Measurements from ENCODE around the gene MAP3K4.

MAP3K4 gene

GRCh38 chr6:161080263-161080970, 88.8 kb downstream of the MAP3K4 start:
- DNase-seq (ENCODE audit: low spot score) = no peak

- DNase-seq (ENCODE audit: low spot score) = no peak
These were observed 90.6 kb downstream of the MAP3K4 start for GRCh38 chr6:161082215-161082614.

- DNase-seq (ENCODE audit: low spot score) = no peak
These were observed 93.7 kb downstream of the MAP3K4 start for GRCh38 chr6:161085246-161085645.

- DNase-seq (ENCODE audit: low spot score) = no peak
These were observed 97.2 kb downstream of the MAP3K4 start for GRCh38 chr6:161088676-161089328.

- DNase-seq (ENCODE audit: low spot score) = no peak
These were observed 99.6 kb downstream of the MAP3K4 start for GRCh38 chr6:161091151-161091550.

- DNase-seq (ENCODE audit: low spot score) = no peak
These were observed 100.6 kb downstream of the MAP3K4 start for GRCh38 chr6:161091972-161092701.

- DNase-seq (ENCODE audit: low spot score) = no peak
These were observed 103.4 kb downstream of the MAP3K4 start for GRCh38 chr6:161094955-161095354.

- no peak for DNase-seq (ENCODE audit: low spot score)
These were observed 104.3 kb downstream of the MAP3K4 start for GRCh38 chr6:161095916-161096315.

- no peak for DNase-seq (ENCODE audit: low spot score)
These were observed 108.5 kb downstream of the MAP3K4 start for GRCh38 chr6:161100072-161100471.

GRCh38 chr6:161101517-161101916, 109.9 kb downstream of the MAP3K4 start:
- no peak for DNase-seq (ENCODE audit: low spot score)

- no peak for DNase-seq (ENCODE audit: low spot score)
These were observed 111.9 kb downstream of the MAP3K4 start for GRCh38 chr6:161103475-161103874.

GRCh38 chr6:161104966-161105365, 113.4 kb downstream of the MAP3K4 start:
- DNase-seq (ENCODE audit: low spot score) = no peak

GRCh38 chr6:161105408-161105807, 113.8 kb downstream of the MAP3K4 start:
- DNase-seq (ENCODE audit: low spot score) = no peak

GRCh38 chr6:161107779-161108730, 116.5 kb downstream of the MAP3K4 start:
- DNase-seq (ENCODE audit: low spot score) = no peak

GRCh38 chr6:161108916-161109315, 117.3 kb downstream of the MAP3K4 start:
- DNase-seq (ENCODE audit: low spot score) = no peak

- no peak for DNase-seq (ENCODE audit: low spot score)
These were observed 117.8 kb downstream of the MAP3K4 start for GRCh38 chr6:161109366-161109765.

- no peak for DNase-seq (ENCODE audit: low spot score)
These were observed 118.6 kb downstream of the MAP3K4 start for GRCh38 chr6:161110028-161110779.

- DNase-seq (ENCODE audit: low spot score) = no peak
These were observed 119.7 kb downstream of the MAP3K4 start for GRCh38 chr6:161111261-161111660.

- no peak for DNase-seq (ENCODE audit: low spot score)
These were observed 123.9 kb downstream of the MAP3K4 start for GRCh38 chr6:161115468-161115867.

GRCh38 chr6:161116554-161116953, 125.0 kb downstream of the MAP3K4 start:
- no peak for DNase-seq (ENCODE audit: low spot score)

GRCh38 chr6:161117308-161117707, 125.7 kb downstream of the MAP3K4 start:
- DNase-seq (ENCODE audit: low spot score) = no peak

All from iPS-NIHi11 (cell line).